ENCODE measurements around the gene BTRC. TPM values are rescaled to one million over a fixed set of nuclear protein-coding genes. Genes with fewer than 3 reads are reported as not detected.

Gene BTRC
- total RNA-seq, 1 experiment from 2014 or later: 29.1 TPM

DNA sequence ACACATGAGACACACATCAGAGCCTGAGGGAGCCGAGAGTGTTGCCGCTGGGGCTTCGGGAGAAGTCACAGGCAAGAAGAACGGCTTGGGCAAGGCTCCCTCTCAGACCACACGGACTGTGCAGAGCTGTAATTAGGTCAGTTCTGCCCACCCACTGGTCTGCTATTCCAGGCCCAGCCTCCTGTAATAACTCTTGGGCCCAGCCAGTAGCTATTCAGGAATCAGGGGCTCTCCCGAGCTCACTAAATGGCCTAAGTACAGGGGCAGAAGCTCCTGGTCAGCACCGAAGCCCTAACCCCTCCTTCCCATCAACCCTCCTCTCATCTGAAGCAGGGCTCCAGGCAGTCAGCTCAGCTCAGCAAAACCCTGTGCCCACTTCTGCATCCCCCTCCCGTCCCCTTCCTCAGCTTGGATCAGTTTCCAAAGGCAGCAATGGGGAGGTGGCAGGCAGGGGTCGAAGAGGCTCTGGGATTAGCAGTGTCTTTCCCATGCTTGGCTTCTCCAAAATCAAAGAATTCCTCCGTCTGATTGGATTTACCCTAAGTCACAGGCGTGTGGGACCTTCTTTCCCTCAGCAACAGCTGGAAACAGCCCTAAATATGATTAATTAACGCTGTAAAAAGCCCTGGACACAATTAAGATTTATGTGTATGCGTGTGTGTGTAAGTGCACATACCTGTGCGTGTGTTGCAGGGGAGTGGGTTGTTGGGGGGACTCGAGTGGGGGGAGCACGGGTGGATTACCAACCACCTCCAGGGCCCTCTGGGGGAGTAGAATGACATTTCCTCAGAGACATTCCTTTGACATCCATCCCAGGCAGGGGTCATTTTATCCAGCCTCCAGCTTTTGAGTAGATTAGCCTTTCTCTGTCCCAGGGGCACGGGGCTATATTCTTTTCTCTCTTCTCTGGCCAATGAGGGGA, 48.4 kb upstream of the BTRC start:
- H3K9me2 ChIP-seq (ENCODE audit: insufficient read depth): no peaks in the 10 kb centered on the region
- H3K36me3 ChIP-seq (ENCODE audit: control insufficient read depth in 1 of 2, insufficient read depth in 2 of 2, low read length in 2 of 2): no peaks in the 10 kb centered on the region
- no peak overlapping the region for H2AFZ ChIP-seq (ENCODE audit: low read depth, low read length, poor library complexity, severe bottlenecking)
- RAD21 ChIA-PET (ENCODE audit: low non-redundant PET in 1 of 2, low total read pairs in 2 of 2, uncharacterized antibody in 2 of 2, unreplicated experiment in 2 of 2): interaction anchor here in 1 of 2 experiments (0.7 kb wide), 1 partner anchor 264 kb away, joined by 6 read pairs; no protein-coding TSS in a partner anchor
- no peaks in the 10 kb centered on the region for H3K4me1 ChIP-seq (ENCODE audit: control insufficient read depth in 1 of 2, insufficient read depth in 2 of 2, low read length in 2 of 2)
- TF ChIP-seq, protein P1, sequence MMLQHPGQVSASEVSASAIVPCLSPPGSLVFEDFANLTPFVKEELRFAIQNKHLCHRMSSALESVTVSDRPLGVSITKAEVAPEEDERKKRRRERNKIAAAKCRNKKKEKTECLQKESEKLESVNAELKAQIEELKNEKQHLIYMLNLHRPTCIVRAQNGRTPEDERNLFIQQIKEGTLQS (IDR thresholded peaks at IDR 0.05): no peak
- no peak overlapping the region for H3K9ac ChIP-seq (ENCODE audit: low read length)
- DNase-seq (ENCODE audit: low read depth, low spot score) (no peak), ATAC-seq (no peak)
- no TSS peak for BruUV-seq (replicated peaks)
- no peaks in the 10 kb centered on the region for H4K20me1 ChIP-seq (ENCODE audit: insufficient read depth)
- H3K79me2 ChIP-seq (ENCODE audit: insufficient read depth, low read length): no peaks in the 10 kb centered on the region
- no peak overlapping the region for H3K27ac ChIP-seq (ENCODE audit: low read depth, low read length)
- H3K4me2 ChIP-seq (ENCODE audit: low read length): no peak overlapping the region
- H3K4me3 ChIP-seq (replicated peaks in 1 of 2; ENCODE audit: low read depth in 1 of 2, low read length in 2 of 2): no peak overlapping the region
- H3K9me3 ChIP-seq (ENCODE audit: control insufficient read depth in 1 of 2, insufficient read depth in 1 of 2, low read depth in 1 of 2, low read length in 2 of 2): no peaks in the 10 kb centered on the region
- POLR2A ChIA-PET: no interaction called here
- CTCF ChIA-PET: interaction anchor here (1.6 to 10.8 kb wide), 2 partner anchors 7 to 138 kb away, joined by 7 to 182 read pairs; no protein-coding TSS in a partner anchor
- intact Hi-C loops (cut with micrococcal nuclease): no loop called here
- H3K27me3 ChIP-seq (ENCODE audit: insufficient read depth, low read length): no peaks in the 10 kb centered on the region

DNA sequence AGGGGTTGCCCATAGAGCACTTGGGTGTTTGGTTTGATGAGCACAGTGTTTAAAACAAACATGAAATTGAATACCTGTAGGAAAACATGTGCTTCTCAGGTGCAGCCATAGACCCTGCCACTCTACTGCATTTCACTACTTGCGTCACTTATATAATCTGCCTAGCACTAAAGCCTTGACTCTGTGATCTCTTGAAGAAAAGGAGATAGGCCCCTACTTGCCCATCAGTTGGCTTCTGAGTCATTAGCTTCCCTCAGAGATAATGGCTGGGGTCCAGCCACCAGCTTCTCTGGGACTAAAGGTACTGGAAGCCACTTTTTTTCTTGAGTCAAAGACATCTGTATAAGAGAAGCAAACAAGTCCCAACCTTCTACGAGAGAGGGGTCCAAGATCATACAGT, 45.9 kb upstream of the BTRC start:
- Histone ChIP-seq H3K27me3 (ENCODE audit: insufficient read depth, low read length) (peaks cover 20% of the 10 kb centered on the region), H3K36me3 (ENCODE audit: control insufficient read depth in 1 of 2, insufficient read depth in 2 of 2, low read length in 2 of 2) (no peaks in the 10 kb centered on the region), H3K9me2 (ENCODE audit: insufficient read depth) (no peaks in the 10 kb centered on the region), H4K20me1 (ENCODE audit: insufficient read depth) (no peaks in the 10 kb centered on the region), H3K4me1 (ENCODE audit: control insufficient read depth in 1 of 2, insufficient read depth in 2 of 2, low read length in 2 of 2) (no peaks in the 10 kb centered on the region), H3K79me2 (ENCODE audit: insufficient read depth, low read length) (no peaks in the 10 kb centered on the region), H3K4me2 (ENCODE audit: low read length) (no peak overlapping the region), H3K4me3 (replicated peaks in 1 of 2; ENCODE audit: low read depth in 1 of 2, low read length in 2 of 2) (no peak overlapping the region), H3K9me3 (ENCODE audit: control insufficient read depth in 1 of 2, insufficient read depth in 1 of 2, low read depth in 1 of 2, low read length in 2 of 2) (no peaks in the 10 kb centered on the region), H2AFZ (ENCODE audit: low read depth, low read length, poor library complexity, severe bottlenecking) (no peak overlapping the region), H3K9ac (ENCODE audit: low read length) (no peak overlapping the region), H3K27ac (ENCODE audit: low read depth, low read length) (no peak overlapping the region)
- BruUV-seq (replicated peaks): no TSS peak
- DNase-seq (ENCODE audit: low read depth, low spot score) (no peak), ATAC-seq (no peak)
- ChIA-PET CTCF (interaction anchor here (1.0 to 10.8 kb wide), 4 partner anchors 10 to 136 kb away, joined by 3 to 182 read pairs (median 10); no protein-coding TSS in a partner anchor), RAD21 (ENCODE audit: low non-redundant PET in 1 of 2, low total read pairs in 2 of 2, uncharacterized antibody in 2 of 2, unreplicated experiment in 2 of 2) (no interaction called here), POLR2A (no interaction called here)
- intact Hi-C loops (cut with micrococcal nuclease): no loop called here
- TF ChIP-seq FOSL1 (IDR thresholded peaks at IDR 0.05; ENCODE audit: low read depth) (no peak), SIN3A (IDR thresholded peaks at IDR 0.05; ENCODE audit: low read depth) (no peak), JUND (IDR thresholded peaks at IDR 0.05) (no peak), CEBPB (IDR thresholded peaks at IDR 0.05; ENCODE audit: low read depth) (no peak), ZNF274 (IDR thresholded peaks at IDR 0.05; ENCODE audit: low read depth, low read length) (no peak), ELF1 (IDR thresholded peaks at IDR 0.05; ENCODE audit: borderline replicate concordance, low read depth) (no peak), POLR2AphosphoS5 (IDR thresholded peaks at IDR 0.05; ENCODE audit: low read depth, low read length) (no peak), EZH2 (IDR thresholded peaks at IDR 0.05) (no peak), CBX3 (IDR thresholded peaks at IDR 0.05; ENCODE audit: low read depth) (no peak), MAX (IDR thresholded peaks at IDR 0.05) (no peak), YY1 (IDR thresholded peaks at IDR 0.05; ENCODE audit: extremely low read depth, insufficient replicate concordance, low read depth, low read length) (no peak), EGR1 (IDR thresholded peaks at IDR 0.05; ENCODE audit: low read depth) (no peak)
- TF ChIP-seq, protein P1 (IDR thresholded peaks at IDR 0.05): no peak
- TF ChIP-seq, protein P2, sequence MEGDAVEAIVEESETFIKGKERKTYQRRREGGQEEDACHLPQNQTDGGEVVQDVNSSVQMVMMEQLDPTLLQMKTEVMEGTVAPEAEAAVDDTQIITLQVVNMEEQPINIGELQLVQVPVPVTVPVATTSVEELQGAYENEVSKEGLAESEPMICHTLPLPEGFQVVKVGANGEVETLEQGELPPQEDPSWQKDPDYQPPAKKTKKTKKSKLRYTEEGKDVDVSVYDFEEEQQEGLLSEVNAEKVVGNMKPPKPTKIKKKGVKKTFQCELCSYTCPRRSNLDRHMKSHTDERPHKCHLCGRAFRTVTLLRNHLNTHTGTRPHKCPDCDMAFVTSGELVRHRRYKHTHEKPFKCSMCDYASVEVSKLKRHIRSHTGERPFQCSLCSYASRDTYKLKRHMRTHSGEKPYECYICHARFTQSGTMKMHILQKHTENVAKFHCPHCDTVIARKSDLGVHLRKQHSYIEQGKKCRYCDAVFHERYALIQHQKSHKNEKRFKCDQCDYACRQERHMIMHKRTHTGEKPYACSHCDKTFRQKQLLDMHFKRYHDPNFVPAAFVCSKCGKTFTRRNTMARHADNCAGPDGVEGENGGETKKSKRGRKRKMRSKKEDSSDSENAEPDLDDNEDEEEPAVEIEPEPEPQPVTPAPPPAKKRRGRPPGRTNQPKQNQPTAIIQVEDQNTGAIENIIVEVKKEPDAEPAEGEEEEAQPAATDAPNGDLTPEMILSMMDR (IDR thresholded peaks at IDR 0.05 in 2 of 3, conservative IDR thresholded peaks at IDR 0.05 in 1 of 3; ENCODE audit: borderline replicate concordance in 1 of 3, insufficient read depth in 1 of 3, low read depth in 2 of 3, low read length in 2 of 3): no peak

Measured in HCT116 (cell line).